Dedifferentiated amniotic fluid mesenchymal stem cell (primary cell): ENCODE results near the gene REC114.
"Not testable (repeated sequence)": the region's sequence is repeated elsewhere in the genome, so short reads cannot be mapped to it uniquely, and the experiment has no call there.

Experiments used
- DNase-seq: peaks from one replicate; pipeline ENCODE4 v3.0.0-alpha.2; 2016; ENCODE audit errors: extremely low spot score

The REC114 gene

GRCh38 chr15:73527598-73527997, 84.6 kb downstream of the REC114 start:
- DNase-seq, result no peak

- no peak for DNase-seq
These were observed 87.7 kb downstream of the REC114 start for GRCh38 chr15:73530649-73531048.

DNA sequence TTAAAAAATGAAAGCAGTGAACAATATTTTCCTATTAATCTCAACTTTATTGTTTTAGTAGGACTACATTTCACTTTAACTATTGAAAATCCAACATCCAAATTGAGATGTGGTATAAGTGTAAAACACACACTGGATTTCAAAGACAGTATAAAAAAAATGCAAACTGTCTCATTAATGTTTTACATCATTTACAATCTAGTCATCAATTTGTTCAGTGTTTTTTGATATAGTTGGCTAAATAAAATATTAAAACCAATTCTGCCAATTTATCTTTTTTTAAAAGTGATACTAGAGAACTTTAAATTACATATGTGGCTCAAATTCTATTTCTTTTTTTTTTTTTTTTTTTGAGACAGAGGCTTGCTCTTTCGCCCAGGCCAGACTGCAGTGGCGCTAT, 95.2 kb downstream of the REC114 start:
- no peak for DNase-seq

DNA sequence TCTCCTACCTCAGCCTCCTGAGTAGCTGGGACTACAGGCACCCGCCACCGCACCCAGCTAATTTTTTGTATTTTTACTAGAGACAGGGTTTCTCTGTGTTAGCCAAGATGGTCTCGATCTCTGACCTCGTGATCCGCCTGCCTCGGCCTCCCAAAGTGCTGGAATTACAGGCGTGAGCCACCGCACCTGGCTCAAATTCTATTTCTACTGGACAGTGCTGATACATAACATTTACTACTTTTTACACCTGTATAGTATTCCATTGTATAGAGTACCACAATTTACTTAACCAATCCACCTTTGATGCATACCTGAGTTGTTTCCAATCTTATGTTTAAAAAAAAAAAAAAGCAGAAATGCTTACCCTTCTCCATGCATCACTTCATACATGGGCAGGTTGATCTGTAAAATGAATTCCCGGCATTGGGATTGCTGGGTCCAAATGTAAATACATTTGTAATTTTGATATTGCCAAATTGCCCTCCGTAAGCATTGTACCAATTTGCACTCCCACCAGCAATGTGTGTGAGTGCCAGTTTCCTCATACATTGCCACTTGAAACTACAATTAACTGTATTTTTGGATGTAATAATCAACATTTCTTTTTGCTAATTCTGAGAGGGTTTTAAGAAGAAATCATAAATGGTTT, 95.7 kb downstream of the REC114 start:
- no peak for DNase-seq

DNA sequence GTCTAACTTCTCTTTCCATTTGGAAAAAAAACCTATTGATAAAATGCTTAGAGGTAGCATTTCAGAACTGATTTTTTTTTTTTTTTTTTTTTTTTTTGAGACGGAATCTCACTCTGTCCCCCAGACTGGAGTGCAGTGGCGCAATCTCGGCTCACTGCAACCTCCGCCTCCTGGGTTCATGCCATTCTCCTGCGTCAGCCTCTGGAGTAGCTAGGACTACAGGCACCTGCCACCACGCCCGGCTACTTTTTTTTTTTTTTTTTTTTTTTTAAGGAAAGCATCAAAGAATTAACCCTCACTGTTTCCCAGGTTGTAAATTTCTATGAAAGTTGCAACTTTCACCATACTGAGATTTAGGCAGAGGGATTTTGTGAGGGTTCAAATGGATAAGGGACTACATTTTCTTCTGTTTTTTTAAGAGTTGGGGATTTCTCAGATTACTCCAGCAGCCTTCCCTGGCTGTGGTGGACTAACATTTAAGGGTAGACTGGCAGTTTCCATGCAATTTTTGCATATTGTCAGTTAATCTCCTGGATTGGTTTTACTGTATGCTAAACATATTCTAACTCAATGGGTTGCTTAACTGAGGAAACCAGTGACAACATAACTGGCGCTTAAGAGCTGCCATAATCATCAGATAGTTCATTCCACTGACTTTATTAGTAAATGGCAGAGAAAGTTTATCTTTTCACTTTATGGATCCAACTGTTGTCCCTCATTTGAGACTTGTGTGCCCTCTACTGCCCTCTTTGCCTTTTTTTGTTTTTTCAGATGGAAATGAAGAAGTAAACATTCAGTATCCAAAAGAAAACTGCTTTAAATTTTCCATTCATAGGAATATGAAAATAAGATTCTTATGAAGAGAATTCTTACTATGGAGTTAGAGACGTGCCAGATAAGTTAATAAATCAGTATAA, 96.5 kb downstream of the REC114 start:
- DNase-seq, result no peak

GRCh38 chr15:73540161-73540560, 97.2 kb downstream of the REC114 start:
- DNase-seq, result no peak

DNA sequence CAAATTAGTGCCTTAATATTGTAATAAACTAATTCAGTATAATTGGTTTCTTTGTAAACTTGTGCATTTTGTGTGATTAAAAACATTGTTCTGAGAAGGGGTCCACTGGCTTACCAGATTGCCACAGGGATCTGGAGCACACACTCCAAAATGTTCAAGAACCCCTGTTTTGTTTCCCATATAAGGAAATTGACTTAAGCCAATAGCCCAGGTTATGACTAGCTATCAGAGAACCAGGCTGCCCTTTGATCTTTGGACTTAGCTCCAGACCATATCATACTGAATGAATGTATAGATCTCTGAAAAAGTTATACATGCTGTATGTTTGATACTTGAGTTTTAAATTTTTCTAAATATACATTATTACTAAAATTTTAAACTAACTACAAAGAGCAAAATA, 98.5 kb downstream of the REC114 start:
- DNase-seq, result no peak

- DNase-seq, result not testable (repeated sequence)
These were observed 106.0 kb downstream of the REC114 start for GRCh38 chr15:73548925-73549324.

DNA sequence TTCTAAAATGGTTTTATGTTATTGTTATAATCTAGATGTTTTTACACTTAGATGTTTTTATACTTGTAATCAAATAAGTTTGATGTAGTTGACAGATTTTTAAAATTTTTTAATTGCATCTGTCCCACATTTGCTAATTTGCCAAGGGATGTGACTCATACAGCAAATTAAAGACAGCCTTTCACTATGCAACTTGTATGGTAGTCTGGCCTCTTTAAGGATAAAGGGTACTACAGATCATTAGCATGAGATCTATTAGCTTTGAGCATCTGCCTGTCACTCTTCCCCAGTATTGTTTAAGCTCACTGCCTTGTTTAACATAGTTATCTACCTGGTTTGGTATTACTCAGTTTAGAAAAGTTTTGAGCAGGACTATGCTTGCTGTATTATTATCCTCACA, 107.2 kb downstream of the REC114 start:
- DNase-seq, result no peak

DNA sequence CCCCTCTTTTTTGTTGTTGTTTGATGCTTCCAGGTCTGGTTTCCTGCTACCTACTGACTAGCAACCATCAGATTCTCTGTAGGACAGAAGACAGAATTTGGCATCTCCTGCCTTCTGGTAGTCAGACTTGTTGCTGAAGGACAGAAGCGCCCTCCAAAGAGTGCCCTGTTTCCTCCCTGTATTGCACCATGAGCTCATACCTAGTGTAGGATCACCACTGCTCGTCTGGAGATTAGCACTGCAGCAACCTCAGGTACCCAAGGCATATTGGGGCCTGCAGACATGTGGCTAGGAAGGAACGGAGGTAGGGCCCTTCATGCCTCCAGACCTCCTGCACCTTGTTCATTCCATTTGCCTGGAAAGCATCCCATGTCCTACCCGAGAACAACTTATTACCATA, 112.1 kb downstream of the REC114 start:
- DNase-seq, result no peak

DNA sequence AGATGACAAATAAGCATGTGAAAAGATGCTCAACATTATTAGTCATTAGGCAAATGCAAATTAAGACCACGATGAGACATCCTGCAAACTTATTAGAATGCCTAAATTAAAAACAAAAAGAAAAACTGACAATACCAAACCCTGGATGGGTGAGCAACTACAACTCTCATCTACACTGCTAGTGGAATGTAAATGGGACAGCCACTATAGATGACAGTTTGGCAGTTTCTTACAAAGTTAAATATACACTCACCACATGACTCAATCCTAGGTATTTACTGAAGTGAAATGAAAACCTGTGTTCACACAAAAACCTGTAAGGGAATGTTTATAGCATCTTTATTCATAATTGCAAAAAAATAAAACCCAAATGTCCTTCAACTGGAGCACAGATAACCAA, 115.6 kb downstream of the REC114 start:
- no peak for DNase-seq

DNA sequence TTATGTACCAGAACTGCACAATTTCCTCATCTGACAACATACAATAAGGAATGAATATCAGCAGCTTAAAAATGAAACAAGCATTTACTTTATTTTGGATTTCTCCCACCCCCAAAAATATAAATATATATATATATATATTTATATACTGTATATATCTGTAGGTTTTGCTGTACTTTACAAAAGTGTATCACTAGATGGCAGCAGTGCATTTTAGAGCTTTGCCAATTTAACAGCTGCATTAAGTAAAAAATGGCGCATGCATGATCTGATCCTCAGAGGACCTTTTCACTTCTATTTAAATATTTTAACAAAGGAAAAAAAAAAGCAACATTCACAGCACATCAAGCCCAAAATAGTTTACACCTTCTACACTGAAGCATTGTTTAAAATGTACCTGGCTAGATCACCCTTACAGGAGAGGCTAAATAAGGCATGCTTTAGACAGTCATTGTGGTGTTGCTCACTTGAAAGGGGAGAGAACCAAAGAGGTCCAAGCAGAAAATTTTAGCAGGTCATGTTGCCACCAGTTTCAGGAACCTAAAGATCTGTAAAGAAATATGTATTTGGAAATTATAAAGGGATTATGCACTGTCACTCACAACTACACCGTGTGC, 117.6 kb downstream of the REC114 start:
- peak; percentile 80 for DNase-seq

DNA sequence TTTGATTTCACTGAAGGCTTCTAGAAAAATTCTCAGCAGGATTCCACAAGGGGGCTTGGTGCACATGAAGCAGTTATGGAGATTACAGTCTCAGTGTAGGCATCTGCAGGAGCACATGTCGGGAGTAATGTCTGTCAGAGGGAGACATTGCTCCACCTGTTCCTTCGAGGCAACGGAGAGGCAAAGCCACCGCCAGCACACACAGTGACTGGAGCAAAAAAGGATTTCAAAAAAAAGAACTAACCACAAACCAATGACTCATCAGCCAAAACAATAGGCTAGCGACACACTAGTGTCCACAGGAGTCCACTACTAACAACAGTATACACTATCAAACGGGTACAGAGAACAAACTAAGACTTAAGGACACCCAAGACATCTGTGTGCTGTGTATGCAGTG, 121.3 kb downstream of the REC114 start:
- peak; percentile 32 for DNase-seq

- no peak for DNase-seq
These were observed 124.1 kb downstream of the REC114 start for GRCh38 chr15:73567020-73567419.

DNA sequence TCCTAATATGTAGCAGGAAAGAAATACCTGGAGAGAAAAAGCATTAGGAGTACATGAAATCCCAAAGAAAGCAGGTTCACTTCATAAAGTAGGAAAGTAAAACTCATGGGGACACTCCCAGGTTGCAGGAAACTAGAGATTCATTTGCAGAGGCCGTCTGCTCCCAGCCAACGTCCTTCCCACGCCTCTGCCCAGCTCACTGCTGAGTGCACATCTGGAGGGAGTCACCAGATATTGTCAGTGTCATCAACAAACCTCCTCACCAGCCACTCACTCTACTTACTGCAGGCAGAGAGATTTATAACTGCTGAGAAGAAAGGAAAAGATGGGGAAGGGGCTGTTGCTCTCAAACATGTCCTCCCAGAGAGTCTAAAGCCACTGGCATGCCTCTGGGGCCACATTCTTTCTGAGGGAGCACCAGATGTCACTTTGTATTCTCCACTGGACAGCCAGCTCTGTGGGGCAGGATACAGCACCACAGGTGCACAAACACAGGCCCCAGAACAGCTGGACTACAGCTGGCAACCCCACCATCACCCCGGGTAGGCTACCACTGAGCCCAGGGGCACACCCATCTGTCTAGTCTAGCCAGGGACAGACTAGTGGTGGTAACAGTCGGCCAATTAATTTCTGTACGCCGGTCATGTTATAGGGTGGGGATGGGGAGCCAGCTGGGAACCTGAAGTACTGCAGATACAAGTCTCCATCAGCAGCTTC, 125.8 kb downstream of the REC114 start:
- DNase-seq, result no peak

DNA sequence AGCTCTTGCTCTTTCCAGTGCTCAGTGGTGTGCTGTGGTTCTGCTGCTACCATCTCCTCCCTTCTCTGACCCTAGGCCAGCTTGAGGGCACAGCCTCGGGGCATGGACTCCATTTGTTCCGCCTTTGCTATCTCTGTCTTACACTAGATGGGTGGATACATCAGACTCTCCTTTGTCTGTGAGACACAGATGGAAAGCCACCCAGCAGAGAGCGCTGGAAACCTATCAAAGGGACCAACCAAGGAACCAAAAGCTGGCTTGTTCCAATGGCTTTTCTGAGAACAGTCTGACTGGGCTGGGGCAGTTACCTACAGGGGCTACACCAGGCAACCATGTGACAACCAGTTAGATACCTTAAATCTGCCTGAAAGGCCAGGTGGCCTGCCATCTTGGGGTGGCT, 126.4 kb downstream of the REC114 start:
- no peak for DNase-seq

DNA sequence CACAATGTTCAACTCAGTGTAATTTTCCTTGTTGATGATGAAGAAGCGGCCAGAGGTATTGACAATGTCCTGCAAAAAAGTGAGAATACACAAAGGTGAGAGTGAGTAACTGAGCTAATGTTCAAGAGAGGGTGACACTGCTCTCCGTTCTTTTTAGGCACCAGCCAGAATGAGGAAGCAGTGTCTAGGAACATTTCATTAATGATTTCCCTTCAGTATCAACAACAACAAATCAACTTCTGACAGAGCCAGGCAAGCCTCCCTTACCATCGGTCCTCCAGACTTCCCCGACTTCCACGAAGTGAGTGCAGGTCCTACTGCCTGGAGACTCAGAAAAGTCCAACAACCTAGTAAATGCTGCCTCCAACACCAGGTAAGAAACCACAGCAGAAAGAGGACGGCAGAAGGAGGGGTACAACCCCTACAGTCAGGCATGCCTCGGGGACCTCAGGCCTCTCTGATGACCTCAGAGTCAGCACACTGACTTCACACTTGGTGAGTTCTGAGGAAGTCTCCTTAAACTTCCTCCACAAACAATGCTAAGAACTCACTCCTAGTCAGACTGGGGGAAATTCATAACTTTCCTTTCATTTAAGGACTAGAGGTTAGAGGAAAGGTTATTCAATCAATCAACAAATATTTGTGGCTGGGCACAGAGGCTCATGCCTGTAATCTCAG, 127.5 kb downstream of the REC114 start:
- DNase-seq, result no peak

- DNase-seq, result no peak
These were observed 128.4 kb downstream of the REC114 start for GRCh38 chr15:73571346-73571745.

- no peak for DNase-seq
These were observed 129.3 kb downstream of the REC114 start for GRCh38 chr15:73572296-73572695.

DNA sequence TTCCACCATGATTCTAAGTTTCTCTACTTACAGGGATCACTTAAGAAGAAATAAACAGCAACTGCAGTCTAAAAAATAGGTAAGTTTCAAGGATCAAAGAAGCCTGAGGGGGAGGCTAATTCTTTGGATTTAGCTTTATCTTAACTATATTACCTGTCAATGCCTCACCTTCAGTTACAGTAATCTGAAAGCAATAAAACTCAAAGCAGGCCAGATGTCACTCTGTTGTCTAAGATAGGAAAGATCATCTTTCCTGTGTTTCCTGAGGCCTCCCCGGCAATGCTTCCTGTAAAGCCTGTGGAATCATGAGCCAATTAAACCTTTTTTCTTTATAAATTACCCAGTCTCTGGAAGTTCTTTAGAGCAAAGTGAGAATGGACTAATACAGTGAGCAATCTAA, 130.1 kb downstream of the REC114 start:
- DNase-seq, result no peak

GRCh38 chr15:73573572-73573971, 130.6 kb downstream of the REC114 start:
- no peak for DNase-seq
